CD4-positive, alpha-beta T cell treated with Interleukin-15 for 1 hour (primary cell): ENCODE data around the gene MXRA8.
"Not testable (repeated sequence)": the region's sequence is repeated elsewhere in the genome, so short reads cannot be mapped to it uniquely, and the experiment has no call there.

Source experiments
- DNase-seq: peaks from one replicate; pipeline ENCODE4 v3.0.0-alpha.2; 2020

MXRA8 gene

DNA sequence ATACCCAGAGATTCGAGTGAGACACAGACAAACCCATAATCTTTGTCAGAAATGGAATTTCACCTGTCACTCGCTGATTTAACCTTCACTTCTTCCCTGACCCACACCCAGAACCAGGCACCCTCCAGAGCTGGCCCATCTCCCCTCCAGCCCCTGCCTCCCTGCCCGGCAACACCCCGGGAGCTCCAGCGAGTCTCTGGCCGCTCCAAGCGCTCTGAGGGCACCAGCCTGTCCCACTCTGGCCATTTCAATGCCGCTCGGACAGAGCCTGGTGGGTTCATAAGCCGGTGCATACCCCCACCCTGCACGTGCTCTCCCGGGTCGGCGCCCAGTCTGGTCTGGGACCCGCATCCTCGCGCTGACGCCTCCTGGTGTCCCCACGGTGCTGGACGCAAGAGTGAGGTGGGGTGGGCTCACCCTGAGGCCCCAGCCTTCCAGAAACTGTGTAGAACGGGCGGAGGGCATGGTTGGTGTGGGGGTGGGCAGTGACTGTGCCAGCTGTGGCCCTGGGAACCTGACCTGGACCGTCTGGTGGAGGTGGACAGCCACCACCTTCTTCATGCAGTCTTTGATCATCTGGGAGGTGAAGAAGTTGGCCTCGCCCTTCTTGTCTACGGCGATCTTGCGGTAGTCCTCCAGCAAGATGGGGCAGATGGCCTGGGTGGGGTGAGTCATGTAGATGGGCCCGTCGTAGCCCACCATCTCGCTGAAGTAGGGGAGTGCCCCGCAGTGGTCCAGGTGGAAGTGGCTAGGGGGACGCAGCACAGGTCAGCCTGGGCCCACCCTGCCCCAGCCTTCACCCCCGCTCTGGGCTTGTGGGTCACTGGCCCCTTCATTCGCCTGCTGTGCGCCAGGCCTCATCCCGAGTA lies 39.3 kb downstream of the MXRA8 start:
- no peak for DNase-seq

DNA sequence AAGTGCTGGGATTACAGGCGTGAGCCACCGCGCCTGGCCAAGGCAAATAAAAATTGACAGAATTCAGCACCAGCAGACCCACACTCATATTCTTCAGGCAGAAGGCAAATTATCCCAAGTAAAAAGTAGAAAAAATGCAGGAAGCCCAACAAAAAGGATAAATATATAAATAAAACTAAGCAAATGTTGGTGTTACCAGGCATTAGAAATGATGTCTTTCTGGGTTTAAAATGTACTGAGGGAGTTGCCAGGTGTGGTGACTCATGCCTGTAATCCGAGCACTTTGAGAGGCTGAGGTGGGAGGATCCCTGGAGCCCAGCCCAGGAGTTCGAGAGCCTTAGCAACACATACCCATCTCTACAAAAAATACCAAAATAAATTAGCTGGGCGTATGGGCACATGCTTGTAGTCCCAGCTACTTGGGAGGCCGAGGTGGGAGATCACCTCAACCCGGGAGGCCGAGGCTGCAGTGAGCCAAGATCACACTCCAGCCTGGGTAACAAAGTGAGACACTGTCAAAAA lies 40.2 kb downstream of the MXRA8 start:
- no peak for DNase-seq

DNA sequence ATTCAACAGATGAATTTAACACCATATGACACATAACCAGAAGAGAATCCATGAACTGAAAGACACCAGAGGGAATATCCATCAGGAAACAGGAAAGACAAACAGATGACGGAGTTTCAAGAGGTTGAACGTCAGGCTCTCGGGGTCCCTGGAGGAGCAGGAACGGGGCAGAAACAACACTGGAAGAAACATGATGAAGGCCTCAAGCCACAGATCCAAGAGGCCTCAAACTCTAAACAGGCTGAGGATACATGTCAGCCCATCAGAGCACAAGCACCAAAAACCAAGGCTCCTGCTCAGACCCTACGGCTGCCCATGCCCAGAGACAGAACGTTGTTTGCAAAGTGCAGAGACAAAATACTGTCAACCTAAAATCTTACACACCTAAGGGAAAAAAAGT lies 40.9 kb downstream of the MXRA8 start:
- no peak for DNase-seq

DNA sequence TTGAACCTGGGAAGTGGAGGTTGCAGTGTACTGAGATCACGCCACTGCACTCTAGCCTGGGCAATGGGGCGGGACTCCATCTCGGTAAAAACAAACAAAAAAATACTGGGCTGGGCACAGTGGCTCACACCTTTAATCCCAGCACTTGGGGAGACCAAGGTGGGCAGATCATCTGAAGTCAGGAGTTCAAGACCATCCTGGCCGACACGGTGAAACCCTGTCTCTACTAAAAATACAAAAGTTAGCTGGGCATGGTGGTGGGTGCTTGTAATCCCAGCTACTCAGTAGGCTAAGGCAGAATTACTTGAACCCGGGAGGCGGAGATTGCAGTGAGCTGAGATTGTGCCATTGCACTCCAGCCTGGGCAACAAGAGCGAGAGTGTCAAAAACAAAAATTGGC lies 42.2 kb downstream of the MXRA8 start:
- not testable (repeated sequence) for DNase-seq

DNA sequence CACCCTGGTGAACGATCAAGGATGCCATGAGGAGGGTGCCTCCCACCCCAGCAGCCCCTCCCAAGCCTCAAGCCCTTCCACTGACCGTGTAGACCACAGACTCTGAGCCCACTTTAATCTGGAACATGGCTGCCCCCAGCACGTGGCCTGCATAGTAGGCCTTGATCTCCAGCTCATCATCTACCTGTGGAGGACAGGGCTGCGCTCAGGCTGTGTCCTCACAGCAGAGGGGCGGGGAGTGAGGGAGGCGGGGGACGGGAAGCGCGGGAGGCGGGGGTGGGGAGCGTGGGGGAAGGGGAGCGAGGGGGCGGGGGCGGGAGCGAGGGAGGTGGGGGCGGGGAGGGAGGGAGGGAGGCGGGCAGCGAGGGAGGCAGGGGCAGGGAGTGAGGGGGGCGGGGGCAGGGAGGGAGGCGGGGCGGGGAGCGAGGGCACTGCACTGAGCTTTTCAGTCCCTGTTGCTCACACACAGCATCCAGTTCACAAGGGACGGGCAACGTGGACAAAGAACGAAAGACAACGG lies 42.9 kb downstream of the MXRA8 start:
- DNase-seq, result no peak

DNA sequence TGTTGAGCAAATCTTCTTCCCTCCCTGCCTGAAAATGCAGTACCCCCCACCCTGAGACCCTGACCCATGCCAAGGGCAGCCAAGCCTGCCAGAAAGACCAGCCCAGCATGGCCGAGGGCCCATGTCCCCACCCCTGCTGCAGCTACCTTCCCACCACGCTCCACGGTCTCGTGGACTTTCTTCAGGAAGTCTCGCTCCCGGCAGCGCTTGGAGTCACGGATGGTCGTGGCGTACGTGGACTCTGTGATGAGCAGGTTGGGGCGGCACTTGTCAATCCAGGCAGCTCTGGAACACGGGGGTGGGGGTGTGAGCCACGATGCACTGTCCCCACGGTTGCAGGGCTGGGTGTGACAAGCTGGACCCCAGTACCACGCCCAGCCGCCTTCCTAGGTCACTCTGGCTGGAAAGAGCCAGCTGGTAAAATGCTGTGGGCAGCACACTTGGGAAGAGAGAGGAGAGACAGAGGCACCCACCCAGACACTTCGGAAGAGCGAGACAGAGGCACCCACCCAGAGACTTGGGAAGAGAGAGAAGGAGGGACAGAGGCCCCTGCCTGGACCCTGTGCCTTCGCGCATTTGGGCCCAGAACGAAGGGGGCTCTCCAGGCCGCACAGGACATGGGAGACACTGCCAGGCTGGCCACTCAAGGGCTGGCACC lies 43.5 kb downstream of the MXRA8 start:
- no peak for DNase-seq

DNA sequence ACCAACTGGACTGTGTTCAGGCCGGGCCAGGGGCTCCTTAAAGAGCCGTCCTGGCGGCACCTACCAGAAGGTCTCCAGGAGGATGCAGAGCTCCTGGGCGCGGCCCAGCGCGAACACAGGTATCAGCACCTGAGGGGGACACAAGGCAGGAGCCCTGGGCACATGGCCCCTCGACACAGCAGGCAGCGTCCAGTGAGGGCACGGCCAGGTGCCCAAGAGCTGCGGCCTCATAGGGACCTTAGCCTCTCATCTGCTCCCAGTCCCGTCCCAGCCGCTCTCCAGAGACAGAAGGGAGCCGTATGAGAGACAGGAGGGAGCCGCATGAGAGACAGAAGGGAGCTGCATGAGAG lies 44.1 kb downstream of the MXRA8 start:
- DNase-seq, result no peak

DNA sequence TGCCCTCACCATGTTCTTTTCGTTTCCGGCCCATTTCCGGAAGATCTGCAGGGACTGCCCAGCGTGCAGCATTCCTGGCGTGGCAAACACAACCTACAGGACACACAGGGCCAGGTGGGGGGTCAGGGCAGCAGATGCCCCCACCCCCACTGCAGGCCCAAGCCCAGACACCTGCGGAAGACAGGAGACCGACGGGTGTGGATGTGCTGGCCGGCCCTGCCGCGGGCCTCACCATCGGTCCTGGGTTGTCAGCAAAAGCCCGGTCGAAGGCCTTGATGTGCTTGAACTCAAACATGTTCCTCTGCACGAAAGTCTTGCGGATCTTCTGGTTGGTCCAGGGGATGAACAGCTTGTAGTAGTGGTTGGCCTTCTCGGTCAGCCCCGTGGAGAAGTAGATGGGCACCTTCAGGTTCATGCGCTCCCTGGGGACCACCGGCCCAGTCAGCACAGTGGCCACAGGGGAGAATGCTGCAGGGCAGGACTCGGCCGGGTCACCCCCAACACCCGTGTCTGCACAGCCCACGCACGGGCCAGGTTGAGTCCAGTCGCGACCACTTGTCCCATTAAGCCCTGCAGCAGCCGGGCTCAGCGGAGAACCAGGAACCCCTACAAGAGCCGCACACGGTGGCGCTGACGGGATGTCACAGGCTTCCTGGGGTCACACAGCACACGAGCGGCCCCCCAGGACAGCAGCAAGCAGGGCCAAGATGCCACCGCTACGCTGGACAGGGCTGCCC lies 44.7 kb downstream of the MXRA8 start:
- DNase-seq, result no peak

DNA sequence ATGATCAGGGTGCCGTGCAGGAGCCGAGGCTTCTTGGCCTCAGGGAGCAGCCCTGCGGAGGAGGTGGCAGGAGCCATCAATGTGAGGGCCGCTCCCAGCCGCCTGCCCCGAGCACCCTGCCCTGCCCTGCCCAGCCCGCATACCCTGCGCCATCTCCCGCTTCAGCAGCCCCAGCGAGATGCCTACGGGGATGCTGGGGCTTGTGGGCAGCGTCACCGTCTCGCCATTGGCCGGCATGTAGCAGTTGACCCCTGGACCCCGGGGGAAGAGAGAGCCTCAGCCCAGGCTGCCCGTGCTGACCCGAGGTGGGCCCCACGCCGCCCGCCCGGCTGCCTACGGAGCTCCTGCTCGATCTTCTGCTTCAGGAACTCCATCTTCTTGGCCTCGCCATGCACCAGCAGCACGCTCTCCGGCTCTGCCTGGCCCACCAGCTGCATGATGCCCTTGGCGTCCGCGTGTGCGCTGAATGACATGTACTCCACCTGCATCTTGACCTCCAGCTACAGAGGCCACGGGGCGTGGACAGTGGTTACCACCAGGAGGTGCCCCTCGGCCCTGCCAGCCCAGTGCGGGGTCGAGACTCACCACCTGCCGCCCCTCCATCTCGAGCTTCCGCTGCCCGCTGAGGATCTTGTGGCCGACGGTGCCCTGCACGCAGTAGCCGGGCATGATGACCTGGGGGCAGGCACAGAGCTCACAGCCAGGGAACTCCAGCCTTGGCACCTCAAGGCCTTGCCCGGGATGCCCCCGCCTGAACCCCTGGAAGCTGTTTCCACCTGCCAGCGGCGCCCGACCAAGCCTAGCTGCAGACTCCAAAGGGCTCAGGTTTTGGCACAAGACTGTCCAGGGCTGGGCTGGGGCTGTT lies 45.7 kb downstream of the MXRA8 start:
- no peak for DNase-seq

DNA sequence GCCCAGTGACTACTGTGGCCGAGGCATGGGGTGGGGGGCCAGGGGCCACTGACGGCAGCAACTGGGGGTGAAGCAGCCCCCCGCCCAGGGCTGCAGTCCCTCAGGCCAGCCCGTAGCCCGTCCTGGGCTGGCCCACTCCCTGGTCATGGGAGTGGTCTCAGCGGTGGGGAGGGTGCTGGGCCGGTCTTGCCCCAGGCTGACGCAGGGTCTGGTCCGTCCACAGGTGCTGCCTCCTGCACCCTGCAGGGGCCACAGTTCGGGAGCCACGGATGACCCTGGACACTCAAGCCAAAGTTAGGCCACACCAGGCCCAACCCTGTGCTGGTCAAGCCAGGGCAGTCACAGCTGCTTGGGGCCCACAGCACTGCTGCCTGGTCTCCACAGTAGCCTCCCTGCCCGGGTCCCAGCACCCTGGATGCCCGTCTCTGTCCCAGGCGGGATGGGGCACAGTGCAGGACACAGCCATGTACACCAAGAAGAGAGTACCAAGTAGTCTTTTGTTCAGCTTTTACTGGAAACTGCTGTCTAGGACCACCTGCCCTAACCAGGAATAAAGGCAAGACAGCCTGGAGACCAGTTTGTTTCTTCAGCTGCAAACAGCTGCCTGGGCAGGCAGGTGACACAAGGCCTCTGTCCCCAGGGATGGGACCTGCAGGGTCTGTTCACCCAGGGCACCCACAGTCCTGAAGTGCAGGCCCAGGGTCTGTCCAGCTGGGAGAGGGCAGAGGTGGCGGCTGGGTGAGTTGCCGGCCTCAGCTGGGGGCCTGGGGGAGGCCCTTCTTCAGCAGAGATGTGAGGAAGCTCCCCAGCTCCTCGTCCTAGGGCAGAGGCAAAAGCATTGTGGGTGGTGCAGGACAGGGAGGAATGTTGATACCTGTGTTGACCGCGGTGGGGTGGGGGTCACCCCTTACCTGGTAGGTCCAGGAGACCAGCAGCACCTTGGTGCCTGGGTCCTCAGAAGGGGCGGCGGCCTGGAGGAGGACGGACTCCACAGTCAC lies 46.9 kb downstream of the MXRA8 start:
- no peak for DNase-seq

DNA sequence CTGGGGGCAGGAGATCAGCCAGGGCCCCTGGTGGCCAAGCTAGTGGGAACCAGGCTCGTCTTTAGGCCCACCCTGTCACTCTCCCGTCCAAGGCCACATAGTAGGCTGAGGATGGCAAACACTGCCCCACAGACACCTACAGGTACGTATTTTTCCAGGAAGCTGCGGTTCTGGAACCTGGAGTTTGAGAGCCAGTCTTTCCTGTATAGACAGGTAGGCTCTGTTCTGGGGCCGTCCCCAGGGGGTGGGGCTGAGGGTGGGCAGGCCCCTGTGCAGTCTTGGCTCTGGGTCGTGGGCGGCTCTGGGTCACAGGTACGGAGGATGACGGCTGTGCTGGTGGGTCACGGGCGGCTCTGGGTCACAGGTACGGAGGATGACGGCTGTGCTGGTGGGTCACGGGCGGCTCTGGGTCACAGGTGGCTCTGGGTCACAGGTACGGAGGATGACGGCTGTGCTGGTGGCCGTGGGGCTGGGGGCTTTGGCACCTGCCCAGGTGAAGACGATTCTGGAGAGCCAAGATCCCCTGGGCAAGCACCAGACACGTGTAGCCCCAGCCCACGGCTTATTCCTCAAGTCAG lies 47.8 kb downstream of the MXRA8 start:
- DNase-seq, result no peak

DNA sequence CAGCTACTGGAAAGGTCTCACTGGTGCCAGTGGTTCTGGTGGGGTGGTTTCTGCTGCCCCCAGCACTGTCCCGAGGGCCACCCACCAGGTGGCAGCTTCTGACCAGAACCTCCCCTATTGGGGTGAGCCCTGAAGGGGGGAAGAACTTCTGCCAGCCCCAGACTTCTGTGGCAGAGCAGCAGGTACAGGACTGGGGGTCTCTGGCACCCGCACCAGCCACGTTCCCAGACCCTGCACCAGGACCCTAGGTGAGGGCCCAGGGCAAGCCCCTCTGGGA lies 48.3 kb downstream of the MXRA8 start:
- no peak for DNase-seq

DNA sequence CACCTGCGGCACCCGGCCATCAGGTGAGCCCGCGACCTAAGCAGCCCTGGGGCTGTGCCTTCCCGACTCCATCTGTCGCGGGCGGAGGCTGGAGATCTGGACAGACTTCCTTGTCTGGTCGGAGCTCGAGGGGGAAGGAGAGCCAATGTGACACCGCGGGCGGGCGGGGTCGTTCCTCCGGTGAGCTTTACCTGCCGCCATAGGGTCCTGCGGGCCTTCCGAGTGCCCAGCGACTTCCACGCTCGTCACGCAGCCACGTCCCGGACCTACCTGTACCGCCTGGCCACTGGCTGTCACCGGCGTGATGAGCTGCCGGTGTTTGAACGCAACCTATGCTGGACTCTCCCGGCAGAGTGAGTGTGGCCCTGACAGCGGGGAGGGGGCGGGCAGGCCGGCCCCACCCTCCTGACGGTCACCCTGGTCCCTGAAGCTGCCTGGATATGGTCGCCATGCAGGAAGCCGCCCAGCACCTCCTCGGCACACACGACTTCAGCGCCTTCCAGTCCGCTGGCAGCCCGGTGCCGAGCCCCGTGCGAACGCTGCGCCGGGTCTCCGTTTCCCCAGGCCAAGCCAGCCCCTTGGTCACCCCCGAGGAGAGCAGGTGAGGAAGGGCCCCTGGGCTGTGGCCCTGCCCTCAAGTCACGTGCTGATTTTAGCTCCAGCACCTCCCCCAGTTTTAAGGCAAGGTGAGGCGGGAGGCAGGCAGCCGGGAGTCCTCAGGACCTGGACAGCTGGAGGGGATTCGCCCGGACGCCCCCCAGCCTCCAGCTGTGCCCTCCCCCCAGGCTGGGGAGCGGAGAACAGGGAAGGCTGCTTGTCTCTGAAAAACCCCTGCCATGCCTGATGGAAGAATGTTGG lies 48.9 kb downstream of the MXRA8 start:
- DNase-seq, result no peak

DNA sequence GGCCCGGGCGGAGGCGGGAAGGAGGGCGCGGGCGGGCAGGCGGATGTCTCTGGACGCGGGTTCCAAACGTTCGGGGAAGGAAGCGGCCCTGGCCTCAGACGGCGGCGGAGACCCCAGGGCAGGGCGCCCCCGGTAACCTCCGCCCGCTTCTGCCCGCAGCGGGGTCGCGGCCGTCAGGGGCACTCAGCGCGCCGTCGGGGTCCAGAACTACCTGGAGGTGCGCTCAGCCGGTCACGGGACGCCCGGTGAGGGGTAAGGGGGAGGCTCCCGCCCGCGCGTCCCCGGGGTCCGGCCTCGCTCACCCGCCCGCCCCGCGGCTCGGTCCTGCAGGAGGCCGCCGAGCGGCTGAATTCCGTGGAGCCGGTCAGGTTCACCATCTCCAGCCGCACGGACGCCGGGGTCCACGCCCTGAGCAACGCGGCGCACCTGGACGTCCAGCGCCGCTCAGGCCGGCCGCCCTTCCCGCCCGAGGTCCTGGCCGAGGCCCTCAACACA lies 49.6 kb downstream of the MXRA8 start:
- no peak for DNase-seq

DNA sequence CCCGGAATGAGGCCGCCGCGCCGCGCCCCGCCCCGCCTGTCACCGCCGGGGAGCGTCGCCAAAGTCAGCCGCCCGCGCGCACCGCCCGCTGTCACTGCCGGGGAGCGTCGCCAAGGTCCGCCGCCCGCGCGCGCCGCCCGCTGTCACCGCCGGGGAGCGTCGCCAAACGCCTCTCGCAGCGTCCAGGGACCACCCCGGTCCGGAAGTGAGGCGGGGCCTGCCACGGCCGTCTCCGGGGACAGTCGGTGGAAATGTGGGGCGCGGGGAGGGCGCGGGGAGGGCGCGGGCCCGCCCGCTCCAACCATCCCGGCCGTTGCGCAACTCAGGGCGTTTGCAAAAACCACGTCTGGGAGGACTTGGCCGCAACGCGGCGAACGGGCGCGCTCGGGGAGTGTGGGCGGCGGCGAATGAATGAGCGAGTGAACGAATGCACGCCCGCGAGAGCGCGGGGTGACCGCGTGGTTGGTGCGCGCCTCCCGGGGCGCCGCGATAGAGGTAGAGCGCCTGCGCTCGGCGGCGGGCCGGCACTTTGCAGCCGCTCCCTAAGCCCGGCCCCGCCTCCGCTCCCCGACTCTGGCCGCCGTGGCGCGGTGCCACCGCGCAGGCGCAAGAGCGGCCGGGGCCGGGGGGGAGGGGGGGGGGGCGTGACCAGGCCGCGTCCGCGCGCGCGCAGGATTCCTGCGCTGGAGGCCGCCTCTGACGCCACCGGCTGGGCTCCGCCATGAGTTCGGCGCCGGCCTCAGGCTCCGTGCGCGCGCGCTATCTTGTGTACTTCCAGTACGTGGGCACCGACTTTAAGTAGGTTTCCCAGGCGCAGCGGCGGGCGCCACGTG lies 50.2 kb downstream of the MXRA8 start, which contains the start of the genes ACAP3 and PUSL1:
Gene ACAP3, minus strand, starts transcription at position 8 of the 833 bp plus-strand sequence. CDS start 115 bp downstream, outside the sequence.
Gene PUSL1, plus strand, starts transcription at position 675 of the 833 bp plus-strand sequence. Its CDS starts 47 bp downstream, at position 722.
- DNase-seq, result peak; percentile 91

DNA sequence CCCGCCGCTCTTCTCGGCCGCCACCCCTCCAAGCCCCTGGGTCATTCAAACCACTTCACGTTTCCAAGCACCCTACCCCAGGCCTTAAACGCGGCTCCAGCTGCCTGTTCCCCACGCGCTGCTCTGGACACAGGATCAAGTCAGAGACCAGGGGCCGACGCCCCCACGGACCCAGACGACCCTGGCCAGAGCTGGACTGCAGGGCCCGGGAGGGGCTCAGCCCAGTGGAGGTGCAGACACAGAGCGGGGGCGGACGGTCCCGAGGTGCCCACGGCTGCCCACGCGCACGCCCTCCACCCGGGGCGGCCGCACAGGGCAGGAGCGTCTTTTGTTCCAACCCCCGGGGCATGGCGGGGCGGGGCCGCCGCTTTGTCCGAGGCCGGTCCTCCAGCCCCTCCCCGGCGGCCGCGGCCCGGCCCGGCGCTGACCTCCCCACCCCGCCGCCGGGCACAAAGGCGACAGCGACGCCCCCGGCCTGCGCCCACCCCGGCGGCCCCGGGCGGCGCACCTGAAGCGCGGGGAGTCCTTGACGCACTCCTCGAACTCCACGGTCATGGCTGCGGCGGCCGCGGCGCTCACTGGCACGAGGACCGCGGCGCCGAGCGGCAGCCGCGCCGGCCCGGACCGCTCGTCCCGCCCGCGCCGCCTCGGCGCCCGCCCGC lies 51.0 kb downstream of the MXRA8 start:
- DNase-seq, result no peak

DNA sequence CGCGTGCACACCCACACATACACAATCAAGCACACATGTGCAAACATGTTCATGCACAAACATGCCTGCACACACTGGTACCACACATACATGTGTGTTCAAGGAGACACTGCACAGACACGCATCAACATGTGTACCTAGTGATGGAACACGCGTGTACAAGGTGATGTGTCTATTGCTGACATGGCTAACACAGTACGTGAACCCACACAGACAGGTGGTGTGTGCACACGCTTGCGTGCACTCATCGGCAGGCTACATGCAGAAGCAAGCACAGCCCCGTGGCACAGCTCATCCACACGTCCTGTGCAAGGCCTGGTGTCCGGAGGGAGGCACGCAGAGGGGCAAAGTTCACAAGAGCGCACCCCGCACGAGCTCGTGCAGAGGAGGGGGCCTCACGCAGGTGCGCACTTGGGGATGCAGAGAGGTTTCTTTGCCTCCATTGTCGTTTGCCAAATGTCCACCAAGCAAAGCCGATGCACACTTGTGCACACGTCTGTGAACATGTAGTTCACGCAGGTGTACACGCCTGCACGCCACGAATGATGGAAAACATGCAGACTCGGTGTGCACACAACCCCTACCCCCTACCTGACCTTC lies 51.6 kb downstream of the MXRA8 start:
- no peak for DNase-seq
